Tibial artery (tissue), 4 donors: ENCODE data around the gene BRINP2.

ENCODE experiments used
- DNase-seq, 2 donors: peaks; one replicate each; pipeline ENCODE4 v3.0.0-alpha.2; 2019
- H3K27ac ChIP-seq, 2 donors: fragments of 200-600 bp; sonication (generic) in 1 of 2; 1 replicate in 1 of 2; 2 replicates in 1 of 2; pipeline ENCODE4 v1.5.1; 2018 to 2019; ENCODE audit warnings: mild to moderate bottlenecking in 1 of 2
- H3K27me3 ChIP-seq, 2 donors: fragments of 200-600 bp; sonication (generic) in 1 of 2; one replicate each; pipeline versions ENCODE4 v1.5.1 to v1.6.0; 2016 to 2019
- H3K36me3 ChIP-seq, 3 donors: fragments of 200-600 bp; sonication (generic) in 2 of 3; one replicate each; pipeline ENCODE4 v1.5.1; 2016 to 2019; ENCODE audit warnings: mild to moderate bottlenecking in 2 of 3
- H3K4me1 ChIP-seq, 4 donors: fragments of 200-600 bp; sonication (generic) in 2 of 4; 1 replicate in 3 of 4; 2 replicates in 1 of 4; pipeline ENCODE4 v1.5.1; 2016 to 2019
- H3K4me3 ChIP-seq, 2 donors: fragments of 200-600 bp; sonication (generic) in 1 of 2; 1 replicate in 1 of 2; 2 replicates in 1 of 2; pipeline ENCODE4 v1.5.1; 2018 to 2019; ENCODE audit warnings: mild to moderate bottlenecking in 2 of 2
- H3K9me3 ChIP-seq, 3 donors: fragments of 200-600 bp; sonication (generic) in 1 of 3; one replicate each; pipeline ENCODE4 v1.5.1; 2016 to 2019
- intact Hi-C: fragments of 100-400 bp; cut with DNase I; formaldehyde crosslinking; loops from one replicate; pipeline ENCODE4 v1.15.0; 2023; ENCODE audit warnings: low total_unique reads
- TF ChIP-seq, protein P1 (sequence below), 2 experiments: fragments of 200-600 bp in 1 of 2; fragments of 450-650 bp in 1 of 2; IDR thresholded peaks; one replicate each; pipeline ENCODE4 v1.5.1; 2017 to 2019; ENCODE audit warnings: antibody characterized with exemption in 2 of 2, mild to moderate bottlenecking in 1 of 2, moderate library complexity in 1 of 2

The BRINP2 gene

DNA sequence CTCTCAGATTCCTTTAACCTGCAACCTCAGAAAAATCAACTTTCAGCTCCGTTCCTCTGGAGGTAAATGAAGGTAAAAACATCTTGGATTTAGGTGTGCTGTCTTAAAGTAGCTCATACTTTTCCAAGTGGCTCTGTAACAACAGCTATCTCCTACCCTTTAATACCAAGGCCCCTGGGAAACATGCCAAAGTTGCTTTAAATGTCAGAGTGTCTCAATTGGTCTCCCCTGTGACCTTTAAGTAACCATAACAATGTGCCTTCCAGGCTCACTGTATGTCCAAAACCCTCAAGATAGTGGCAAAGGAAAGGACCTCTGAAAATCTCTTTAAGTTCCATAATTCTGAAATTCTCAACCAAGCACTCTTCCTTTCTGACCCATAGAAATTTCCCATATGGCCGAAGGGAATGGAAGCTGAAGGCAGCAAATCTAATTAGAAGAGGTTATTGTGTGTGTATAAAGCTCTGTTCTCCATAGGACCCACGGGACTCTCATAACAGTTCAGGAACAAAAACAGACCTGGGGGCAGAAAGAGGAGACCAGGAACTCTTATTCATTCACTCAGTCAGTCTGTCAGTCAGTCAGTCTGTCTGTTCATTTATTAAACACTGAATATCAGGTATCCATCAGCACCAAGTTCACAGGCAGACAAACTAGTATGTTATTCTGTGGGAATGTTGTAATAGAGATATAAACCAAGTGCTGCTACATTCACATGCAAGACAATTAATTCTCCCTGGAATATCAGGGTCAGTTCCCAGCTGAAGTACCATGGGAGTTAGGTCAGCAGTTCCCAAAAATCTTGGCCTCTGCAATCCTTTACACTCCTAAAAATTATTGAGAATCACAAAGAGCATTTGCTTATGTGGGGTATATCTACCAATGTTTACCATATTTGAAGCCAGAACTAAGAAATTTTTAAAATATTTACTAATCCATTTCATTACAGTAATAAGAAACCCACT, 25.4 kb upstream of the BRINP2 start:
- Histone ChIP-seq H3K27me3 (no peaks in the 10 kb centered on the region), H3K9me3 (no peaks in the 10 kb centered on the region), H3K4me3 (no peak overlapping the region), H3K36me3 (no peaks in the 10 kb centered on the region), H3K27ac (no peak overlapping the region), H3K4me1 (no peaks in the 10 kb centered on the region)
- TF ChIP-seq, protein P1, sequence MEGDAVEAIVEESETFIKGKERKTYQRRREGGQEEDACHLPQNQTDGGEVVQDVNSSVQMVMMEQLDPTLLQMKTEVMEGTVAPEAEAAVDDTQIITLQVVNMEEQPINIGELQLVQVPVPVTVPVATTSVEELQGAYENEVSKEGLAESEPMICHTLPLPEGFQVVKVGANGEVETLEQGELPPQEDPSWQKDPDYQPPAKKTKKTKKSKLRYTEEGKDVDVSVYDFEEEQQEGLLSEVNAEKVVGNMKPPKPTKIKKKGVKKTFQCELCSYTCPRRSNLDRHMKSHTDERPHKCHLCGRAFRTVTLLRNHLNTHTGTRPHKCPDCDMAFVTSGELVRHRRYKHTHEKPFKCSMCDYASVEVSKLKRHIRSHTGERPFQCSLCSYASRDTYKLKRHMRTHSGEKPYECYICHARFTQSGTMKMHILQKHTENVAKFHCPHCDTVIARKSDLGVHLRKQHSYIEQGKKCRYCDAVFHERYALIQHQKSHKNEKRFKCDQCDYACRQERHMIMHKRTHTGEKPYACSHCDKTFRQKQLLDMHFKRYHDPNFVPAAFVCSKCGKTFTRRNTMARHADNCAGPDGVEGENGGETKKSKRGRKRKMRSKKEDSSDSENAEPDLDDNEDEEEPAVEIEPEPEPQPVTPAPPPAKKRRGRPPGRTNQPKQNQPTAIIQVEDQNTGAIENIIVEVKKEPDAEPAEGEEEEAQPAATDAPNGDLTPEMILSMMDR (IDR thresholded peaks at IDR 0.05) = no peak
- no peak for DNase-seq
- intact Hi-C loops = no loop called here

DNA sequence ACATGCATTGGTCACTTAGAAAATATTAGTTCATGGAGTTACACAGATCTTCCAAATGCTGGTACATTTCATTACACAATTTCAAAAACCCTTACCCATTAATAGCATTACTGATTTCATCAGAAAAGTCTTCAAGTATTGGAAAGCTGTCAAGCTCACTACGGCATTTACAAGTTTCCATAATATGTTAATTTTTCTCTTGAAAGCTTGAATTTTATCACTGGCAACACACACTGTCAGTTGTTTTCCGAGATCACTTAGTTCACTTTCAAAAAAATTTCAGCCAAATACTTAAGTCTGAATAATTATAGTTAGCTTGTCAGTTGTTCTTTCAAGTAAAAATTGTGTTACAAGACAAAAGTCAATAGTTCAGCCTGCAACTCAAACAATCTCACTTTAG, 24.3 kb upstream of the BRINP2 start:
- Histone ChIP-seq H3K4me1 (no peaks in the 10 kb centered on the region), H3K36me3 (no peaks in the 10 kb centered on the region), H3K4me3 (no peak overlapping the region), H3K9me3 (no peaks in the 10 kb centered on the region), H3K27ac (no peak overlapping the region), H3K27me3 (no peaks in the 10 kb centered on the region)
- TF ChIP-seq, protein P1 (IDR thresholded peaks at IDR 0.05) = no peak
- no peak for DNase-seq
- intact Hi-C loops = no loop called here

DNA sequence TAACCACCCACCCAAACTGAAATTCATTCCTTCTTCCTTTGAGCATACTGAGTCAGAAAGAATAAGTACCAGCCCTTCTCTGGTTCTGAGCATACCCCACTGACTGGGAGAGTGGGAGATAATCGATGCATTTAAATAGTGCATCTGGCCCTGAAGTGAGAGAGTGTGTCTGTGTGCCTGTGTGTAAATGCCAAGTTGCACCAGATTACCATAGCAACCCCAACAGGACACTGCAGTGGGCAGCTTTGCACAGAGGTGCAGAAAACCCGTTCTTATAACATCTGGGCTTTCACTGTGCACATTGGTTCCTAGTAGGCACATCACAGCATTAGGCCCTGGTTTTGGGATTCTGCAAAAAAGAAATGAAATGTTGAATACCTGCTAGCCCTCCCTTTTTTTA, 8.5 kb upstream of the BRINP2 start:
- intact Hi-C loops = no loop called here
- Histone ChIP-seq H3K4me1 (peaks cover 0 to 12% (median 11%) of the 10 kb centered on the region in 4 donors), H3K27me3 (peaks cover 0 to 29% of the 10 kb centered on the region in 2 donors), H3K27ac (no peak overlapping the region), H3K4me3 (no peak overlapping the region), H3K36me3 (no peaks in the 10 kb centered on the region), H3K9me3 (no peaks in the 10 kb centered on the region)
- DNase-seq = no peak
- TF ChIP-seq, protein P1 (IDR thresholded peaks at IDR 0.05) = no peak

GRCh38 chr1:177163844-177164379, 6.8 kb upstream of the BRINP2 start:
- intact Hi-C loops = no loop called here
- Histone ChIP-seq H3K4me1 (peaks cover 0 to 12% (median 11%) of the 10 kb centered on the region in 4 donors), H3K27ac (no peak overlapping the region), H3K36me3 (no peaks in the 10 kb centered on the region), H3K4me3 (peak overlapping the region in 1 of 2 donors; percentile 35), H3K27me3 (peaks cover 0 to 39% of the 10 kb centered on the region in 2 donors), H3K9me3 (no peaks in the 10 kb centered on the region)
- DNase-seq = no peak
- TF ChIP-seq, protein P1 (IDR thresholded peaks at IDR 0.05) = no peak

GRCh38 chr1:177164380-177165068, 6.2 kb upstream of the BRINP2 start, which contains the start of gene ASTN1:
Gene ASTN1, minus strand, starts transcription at chr1:177164712. Its CDS starts 36 bp downstream, at chr1:177164676.
- Histone ChIP-seq H3K9me3 (no peaks in the 10 kb centered on the region), H3K36me3 (no peaks in the 10 kb centered on the region), H3K27ac (no peak within 1 kb of the TSS), H3K4me3 (peak within 1 kb of the TSS in 1 of 2 donors; percentile 35), H3K27me3 (peaks cover 0 to 40% of the 10 kb centered on the region in 2 donors), H3K4me1 (peaks cover 0 to 12% (median 11%) of the 10 kb centered on the region in 4 donors)
- TF ChIP-seq, protein P1 (IDR thresholded peaks at IDR 0.05) = no peak
- intact Hi-C loops = no loop called here
- DNase-seq = no peak
